Measurements from ENCODE around the gene SV2C.
"Not testable (repeated sequence)": the region's sequence is repeated elsewhere in the genome, so short reads cannot be mapped to it uniquely, and the experiment has no call there.

The SV2C gene

GRCh38 chr5:76269259-76269931 is 186.2 kb downstream of the SV2C start:
- DNase-seq, result no peak

DNA sequence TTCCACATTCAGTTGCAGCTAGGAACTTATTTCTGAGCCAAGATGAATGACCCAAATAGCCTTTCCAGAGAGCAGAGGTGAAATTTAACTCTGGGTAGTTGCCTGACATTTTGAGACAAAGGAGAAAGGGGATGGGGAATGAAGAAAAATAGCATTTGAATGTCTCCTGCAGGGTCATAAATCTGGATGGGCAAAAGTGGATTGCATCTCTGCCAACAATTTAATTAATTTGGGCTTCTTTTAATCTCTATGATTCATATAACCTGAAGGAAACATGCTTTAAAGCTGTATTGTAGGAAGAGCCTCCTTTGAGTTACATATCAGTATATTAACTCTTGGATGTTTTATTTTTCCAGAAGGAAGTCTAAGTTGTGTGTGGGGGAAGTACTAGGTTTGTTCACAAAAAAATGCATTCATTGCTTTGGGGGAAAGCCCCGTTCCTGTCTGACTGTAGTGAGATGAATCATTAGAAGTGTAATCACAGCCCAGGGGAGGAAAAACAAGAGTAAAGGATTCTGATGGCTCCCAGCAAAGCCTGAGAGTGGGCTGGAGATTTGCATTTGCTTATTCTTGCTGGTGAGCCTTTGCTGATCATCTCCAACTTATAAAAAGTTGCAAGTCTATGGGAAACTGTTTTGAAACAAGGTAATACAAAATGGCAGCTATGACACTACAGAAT is 186.9 kb downstream of the SV2C start:
- DNase-seq, result no peak

DNA sequence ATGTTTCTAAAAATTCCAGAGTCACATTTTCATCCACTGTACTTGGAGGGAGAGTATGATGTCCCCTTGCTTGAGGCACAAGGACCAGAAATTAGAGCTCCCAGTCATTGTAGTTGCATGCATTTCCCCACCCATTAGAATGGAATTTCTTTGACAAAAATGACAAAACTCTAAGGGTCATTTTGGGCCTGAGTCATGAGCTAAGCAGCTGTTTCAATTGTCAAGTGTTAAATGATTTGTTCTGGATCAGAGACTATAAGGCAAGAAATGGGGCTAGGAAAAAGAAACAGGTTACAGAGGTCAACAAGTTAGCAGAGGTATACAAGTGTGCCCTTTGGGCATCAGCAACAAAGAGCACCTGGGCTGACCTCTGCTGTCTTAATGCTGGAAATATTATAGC is 188.7 kb downstream of the SV2C start:
- no peak for DNase-seq

GRCh38 chr5:76273206-76273885 is 190.2 kb downstream of the SV2C start:
- no peak for DNase-seq

DNA sequence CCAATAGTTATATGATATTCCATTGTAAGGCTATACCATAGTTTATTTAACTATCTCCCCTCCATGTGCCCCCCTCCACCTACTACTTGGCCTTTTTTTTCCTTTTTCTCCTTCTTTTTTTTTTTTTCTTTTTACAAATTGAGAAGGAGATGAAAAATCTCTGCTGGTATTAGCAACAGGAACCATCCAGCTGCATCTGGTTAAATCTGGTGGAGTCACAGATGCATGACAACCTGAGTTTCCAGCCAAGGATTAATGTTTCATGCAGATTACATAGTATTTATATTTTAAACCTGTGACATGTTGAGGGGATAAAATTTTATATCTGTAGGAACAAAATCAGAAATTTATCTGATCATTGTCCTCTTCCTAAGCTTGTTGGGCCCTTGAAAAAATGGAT is 191.4 kb downstream of the SV2C start:
- no peak for DNase-seq

GRCh38 chr5:76277736-76278135 is 194.6 kb downstream of the SV2C start:
- no peak for DNase-seq

DNA sequence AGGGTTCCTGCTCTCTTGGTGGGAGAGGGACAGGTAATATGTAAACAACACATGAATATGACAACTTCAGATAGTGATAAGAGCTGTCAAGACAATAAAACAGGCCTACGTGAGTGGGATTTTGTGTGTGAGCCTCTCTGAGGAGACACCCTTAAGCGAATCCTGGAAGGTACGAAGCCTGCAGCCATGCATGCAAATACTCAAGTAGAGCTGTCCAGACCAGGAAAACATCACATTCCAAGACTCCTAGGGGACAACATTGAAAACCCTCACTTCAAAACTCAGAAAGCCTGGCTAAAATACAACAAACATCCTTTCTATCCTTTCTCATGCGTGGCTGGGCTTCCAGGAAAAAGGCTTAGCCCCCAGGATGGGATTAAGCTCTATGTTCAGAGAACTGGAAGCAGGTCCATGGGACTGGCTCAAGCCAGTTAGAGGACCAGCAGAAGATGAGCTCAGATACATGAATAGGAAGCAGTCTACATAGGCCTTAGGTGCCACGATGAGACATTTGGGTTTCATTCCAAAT is 195.1 kb downstream of the SV2C start:
- DNase-seq, result no peak

DNA sequence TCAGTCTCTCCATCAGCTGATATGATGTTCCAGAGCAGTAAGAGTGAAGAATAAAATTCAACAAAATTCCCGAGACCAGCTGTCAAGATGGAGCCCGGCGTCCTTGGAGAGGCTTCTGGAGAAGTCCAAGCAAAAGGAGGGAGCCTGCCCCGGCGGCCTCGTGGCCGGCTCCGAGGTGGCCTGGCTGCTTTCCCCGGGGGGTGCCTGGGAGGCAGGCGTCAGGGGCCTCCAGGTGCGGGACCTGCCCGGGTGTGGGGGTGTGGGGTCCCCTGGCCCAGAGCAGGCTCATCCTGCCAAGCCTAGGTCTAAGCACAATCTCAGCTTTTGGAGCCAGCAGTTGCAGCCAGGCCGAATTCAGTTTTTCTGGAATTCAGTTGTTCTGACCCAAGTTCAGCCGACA is 197.3 kb downstream of the SV2C start:
- DNase-seq, result no peak

GRCh38 chr5:76283670-76284069 is 200.5 kb downstream of the SV2C start:
- no peak for DNase-seq

DNA sequence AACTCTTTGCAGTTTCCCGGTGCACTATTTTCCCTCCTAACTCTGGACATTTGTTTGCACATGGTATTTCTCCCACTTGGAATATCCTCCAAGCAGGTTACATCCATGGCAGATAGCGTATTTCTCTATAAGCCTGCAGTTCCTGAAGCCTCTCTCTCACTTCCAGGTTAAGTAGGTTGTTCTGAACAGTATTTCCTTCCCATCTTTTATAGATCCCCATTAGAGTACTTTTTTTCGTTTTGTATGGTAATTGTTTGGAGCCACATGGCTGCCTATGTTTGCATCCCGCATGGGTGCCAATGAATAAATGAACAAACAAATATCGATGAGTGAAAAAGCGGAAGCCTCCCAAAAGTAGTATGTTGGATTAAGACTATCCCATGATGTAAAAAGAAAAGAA is 206.5 kb downstream of the SV2C start:
- no peak for DNase-seq

GRCh38 chr5:76290321-76290757 is 207.2 kb downstream of the SV2C start:
- DNase-seq, result no peak

- DNase-seq, result no peak
Observed at GRCh38 chr5:76291305-76292077, 208.3 kb downstream of the SV2C start.

DNA sequence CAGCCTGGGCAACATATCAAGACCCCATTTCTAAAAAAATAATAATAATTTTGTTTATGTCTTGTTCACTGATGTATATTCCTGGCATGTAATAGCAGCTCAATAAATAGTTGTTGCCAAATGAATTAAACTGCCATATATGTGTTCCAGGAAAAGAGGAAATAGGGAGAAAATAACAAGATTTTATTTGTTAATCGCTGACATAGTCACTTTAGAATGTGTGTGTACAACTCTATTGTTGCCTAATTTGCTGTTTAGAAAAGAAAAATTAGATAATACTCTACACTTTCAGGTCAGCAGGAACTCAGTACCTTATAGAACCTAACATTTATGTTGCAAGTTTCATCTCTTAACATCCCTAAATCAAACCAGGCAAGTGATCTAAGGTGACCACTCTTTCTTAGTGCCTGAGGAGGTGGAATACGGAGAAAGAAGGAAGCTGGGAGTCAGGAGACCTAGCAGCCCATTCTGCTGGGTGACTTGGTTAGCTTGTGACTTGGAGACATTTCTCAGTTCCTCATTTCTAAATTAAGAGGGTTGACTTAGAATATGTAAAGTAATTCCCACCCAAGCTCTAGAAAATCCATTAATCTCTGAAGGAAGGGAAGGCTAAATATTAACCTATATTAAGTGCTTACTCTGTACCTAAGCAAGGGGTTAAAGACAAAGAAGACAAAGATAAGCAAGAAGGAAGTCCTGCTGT is 209.6 kb downstream of the SV2C start:
- DNase-seq, result no peak

GRCh38 chr5:76294573-76294972 is 211.4 kb downstream of the SV2C start:
- DNase-seq, result no peak

GRCh38 chr5:76298852-76299251 is 215.7 kb downstream of the SV2C start:
- no peak for DNase-seq

GRCh38 chr5:76299592-76299991 is 216.4 kb downstream of the SV2C start:
- no peak for DNase-seq

DNA sequence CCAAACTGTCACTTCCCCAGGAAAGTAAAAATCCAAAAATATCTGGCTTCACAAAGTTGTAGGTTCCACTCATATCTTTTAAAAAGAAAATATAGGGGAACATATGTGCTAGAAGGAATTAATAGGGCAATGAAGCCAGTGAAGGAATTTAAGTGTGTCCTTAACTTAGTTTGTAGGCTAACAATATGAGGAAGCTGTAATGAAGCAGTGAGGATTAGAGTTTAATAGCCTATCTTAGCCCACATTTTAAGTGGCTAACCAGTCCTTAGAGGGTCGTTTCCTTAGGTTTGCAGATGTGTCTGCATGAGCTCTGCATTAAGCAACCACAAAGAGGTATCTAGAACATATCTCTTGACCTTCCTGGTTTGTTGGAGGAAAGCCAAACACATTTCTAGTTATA is 218.7 kb downstream of the SV2C start:
- DNase-seq, result not testable (repeated sequence)

- DNase-seq, result not testable (repeated sequence)
Observed at GRCh38 chr5:76302661-76303060, 219.5 kb downstream of the SV2C start.

GRCh38 chr5:76303921-76304320 is 220.7 kb downstream of the SV2C start:
- peak; percentile 25 for DNase-seq

GRCh38 chr5:76305269-76305668 is 222.1 kb downstream of the SV2C start:
- no peak for DNase-seq

GRCh38 chr5:76305775-76306174 is 222.6 kb downstream of the SV2C start:
- DNase-seq, result no peak

DNA sequence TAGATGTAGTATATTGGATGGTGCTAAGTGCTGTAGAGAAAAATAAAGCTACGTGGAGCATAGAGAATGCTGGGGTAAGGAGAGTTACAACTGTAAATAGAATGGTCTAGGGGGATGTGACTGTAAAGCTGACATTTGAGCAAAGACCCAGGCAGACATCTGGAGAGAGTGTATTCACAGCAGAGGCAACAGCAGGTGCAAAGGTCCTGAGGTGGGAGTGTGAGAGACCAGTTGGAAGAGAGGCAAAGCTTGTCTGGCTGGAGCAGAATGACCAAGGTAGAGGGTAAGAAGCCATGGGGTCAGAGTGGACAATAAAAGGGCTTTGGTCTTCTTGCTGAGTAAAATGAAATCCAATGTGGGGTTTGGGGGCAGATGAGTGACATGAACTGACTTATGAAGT is 227.0 kb downstream of the SV2C start:
- no peak for DNase-seq

Data from activated effector memory CD4-positive, alpha-beta T cell treated with Interleukin-2 at 50 U/mL for 16 hours (primary cell).